Stromal cell of bone marrow (primary cell): ENCODE measurements around the gene SORCS3.

Experiments
- DNase-seq: peaks from one replicate; pipeline ENCODE4 v3.0.0-alpha.2; 2012; ENCODE audit warnings: low read depth

SORCS3 gene

GRCh38 chr10:105017691-105018090, 376.6 kb downstream of the SORCS3 start:
- DNase-seq = no peak

- no peak for DNase-seq
These were observed 382.4 kb downstream of the SORCS3 start for GRCh38 chr10:105023211-105024111.

GRCh38 chr10:105024184-105024583, 383.1 kb downstream of the SORCS3 start:
- DNase-seq = no peak

- DNase-seq = no peak
These were observed 384.0 kb downstream of the SORCS3 start for GRCh38 chr10:105025092-105025491.

GRCh38 chr10:105026566-105026965, 385.5 kb downstream of the SORCS3 start:
- DNase-seq = no peak

GRCh38 chr10:105029286-105029685, 388.2 kb downstream of the SORCS3 start:
- DNase-seq = no peak

- no peak for DNase-seq
These were observed 395.9 kb downstream of the SORCS3 start for GRCh38 chr10:105037022-105037421.

- DNase-seq = no peak
These were observed 400.9 kb downstream of the SORCS3 start for GRCh38 chr10:105041956-105042355.

GRCh38 chr10:105042906-105043552, 401.9 kb downstream of the SORCS3 start:
- no peak for DNase-seq

GRCh38 chr10:105044902-105045301, 403.8 kb downstream of the SORCS3 start:
- no peak for DNase-seq

- no peak for DNase-seq
These were observed 415.3 kb downstream of the SORCS3 start for GRCh38 chr10:105056413-105056812.

GRCh38 chr10:105062951-105063350, 421.9 kb downstream of the SORCS3 start:
- DNase-seq = no peak

- DNase-seq = no peak
These were observed 422.7 kb downstream of the SORCS3 start for GRCh38 chr10:105063796-105064195.

GRCh38 chr10:105068497-105068896, 427.4 kb downstream of the SORCS3 start:
- DNase-seq = no peak

GRCh38 chr10:105070249-105070648, 429.2 kb downstream of the SORCS3 start:
- no peak for DNase-seq

- no peak for DNase-seq
These were observed 429.9 kb downstream of the SORCS3 start for GRCh38 chr10:105070952-105071351.

- no peak for DNase-seq
These were observed 430.9 kb downstream of the SORCS3 start for GRCh38 chr10:105071980-105072379.

- no peak for DNase-seq
These were observed 432.9 kb downstream of the SORCS3 start for GRCh38 chr10:105073999-105074398.

GRCh38 chr10:105075031-105075430, 433.9 kb downstream of the SORCS3 start:
- no peak for DNase-seq

- no peak for DNase-seq
These were observed 444.9 kb downstream of the SORCS3 start for GRCh38 chr10:105085980-105086379.

- no peak for DNase-seq
These were observed 453.0 kb downstream of the SORCS3 start for GRCh38 chr10:105094048-105094447.

- no peak for DNase-seq
These were observed 455.2 kb downstream of the SORCS3 start for GRCh38 chr10:105096316-105096715.

GRCh38 chr10:105102977-105103376, 461.9 kb downstream of the SORCS3 start:
- DNase-seq = no peak
